Germinal center (tissue), 1 donor: Measurements from ENCODE around the gene ZNF609.
A peak's percentile ranks its signal among the peaks of the same experiment; 100 is the strongest.

ENCODE experiments used
- DNase-seq: peaks from one replicate; pipeline ENCODE4 v3.0.0; 2012; ENCODE audit warnings: mixed read lengths, low spot score

ZNF609 gene, protein sequence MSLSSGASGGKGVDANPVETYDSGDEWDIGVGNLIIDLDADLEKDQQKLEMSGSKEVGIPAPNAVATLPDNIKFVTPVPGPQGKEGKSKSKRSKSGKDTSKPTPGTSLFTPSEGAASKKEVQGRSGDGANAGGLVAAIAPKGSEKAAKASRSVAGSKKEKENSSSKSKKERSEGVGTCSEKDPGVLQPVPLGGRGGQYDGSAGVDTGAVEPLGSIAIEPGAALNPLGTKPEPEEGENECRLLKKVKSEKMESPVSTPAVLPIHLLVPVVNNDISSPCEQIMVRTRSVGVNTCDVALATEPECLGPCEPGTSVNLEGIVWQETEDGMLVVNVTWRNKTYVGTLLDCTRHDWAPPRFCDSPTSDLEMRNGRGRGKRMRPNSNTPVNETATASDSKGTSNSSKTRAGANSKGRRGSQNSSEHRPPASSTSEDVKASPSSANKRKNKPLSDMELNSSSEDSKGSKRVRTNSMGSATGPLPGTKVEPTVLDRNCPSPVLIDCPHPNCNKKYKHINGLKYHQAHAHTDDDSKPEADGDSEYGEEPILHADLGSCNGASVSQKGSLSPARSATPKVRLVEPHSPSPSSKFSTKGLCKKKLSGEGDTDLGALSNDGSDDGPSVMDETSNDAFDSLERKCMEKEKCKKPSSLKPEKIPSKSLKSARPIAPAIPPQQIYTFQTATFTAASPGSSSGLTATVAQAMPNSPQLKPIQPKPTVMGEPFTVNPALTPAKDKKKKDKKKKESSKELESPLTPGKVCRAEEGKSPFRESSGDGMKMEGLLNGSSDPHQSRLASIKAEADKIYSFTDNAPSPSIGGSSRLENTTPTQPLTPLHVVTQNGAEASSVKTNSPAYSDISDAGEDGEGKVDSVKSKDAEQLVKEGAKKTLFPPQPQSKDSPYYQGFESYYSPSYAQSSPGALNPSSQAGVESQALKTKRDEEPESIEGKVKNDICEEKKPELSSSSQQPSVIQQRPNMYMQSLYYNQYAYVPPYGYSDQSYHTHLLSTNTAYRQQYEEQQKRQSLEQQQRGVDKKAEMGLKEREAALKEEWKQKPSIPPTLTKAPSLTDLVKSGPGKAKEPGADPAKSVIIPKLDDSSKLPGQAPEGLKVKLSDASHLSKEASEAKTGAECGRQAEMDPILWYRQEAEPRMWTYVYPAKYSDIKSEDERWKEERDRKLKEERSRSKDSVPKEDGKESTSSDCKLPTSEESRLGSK (N-terminal part only)

GRCh38 chr15:64460206-64460723 lies at the start of gene ZNF609:
TSS of gene ZNF609 (plus strand) at chr15:64460578. CDS start at chr15:64499420, 38,842 bp downstream.
- peak; percentile 90 for DNase-seq

GRCh38 chr15:64412216-64412615 lies 48.2 kb upstream of the ZNF609 start:
- DNase-seq, result no peak

DNA sequence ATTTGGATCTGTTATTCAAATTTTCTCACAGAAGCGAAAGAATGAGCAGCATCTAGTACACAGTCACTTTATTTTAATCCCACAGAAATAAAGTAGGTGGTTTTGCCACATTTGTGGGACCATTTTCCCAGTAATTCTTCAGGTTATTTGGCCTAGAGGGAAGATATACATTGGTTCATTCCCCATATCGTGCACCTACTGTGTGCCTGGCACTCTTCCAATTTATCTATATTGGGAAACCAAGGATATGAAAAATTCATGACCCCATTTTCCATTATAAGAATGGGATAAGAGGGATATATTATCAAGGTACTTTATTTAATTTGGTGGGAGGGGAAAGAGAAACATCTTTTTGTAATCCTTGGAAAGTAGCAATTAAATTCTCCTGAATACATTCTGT lies 37.7 kb upstream of the ZNF609 start:
- DNase-seq, result no peak

DNA sequence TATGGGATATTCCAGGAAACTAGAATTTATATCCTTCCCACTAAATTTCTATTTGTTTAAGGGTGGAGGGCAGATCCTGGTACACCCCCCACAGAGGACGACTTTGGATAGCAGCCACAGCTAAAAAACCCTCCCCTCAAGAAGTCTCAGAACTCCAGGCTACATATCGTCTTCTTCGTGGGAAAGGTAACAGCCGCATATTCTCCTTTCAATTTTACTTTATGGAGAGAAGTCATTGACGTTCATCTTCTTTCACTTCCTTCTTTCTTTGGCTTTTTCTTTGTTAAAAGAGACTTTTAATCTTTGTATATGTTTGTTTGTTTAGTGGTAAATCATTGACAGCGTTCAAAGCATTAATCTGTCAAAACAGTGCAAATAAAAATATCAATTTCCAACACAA lies 36.4 kb upstream of the ZNF609 start:
- no peak for DNase-seq

DNA sequence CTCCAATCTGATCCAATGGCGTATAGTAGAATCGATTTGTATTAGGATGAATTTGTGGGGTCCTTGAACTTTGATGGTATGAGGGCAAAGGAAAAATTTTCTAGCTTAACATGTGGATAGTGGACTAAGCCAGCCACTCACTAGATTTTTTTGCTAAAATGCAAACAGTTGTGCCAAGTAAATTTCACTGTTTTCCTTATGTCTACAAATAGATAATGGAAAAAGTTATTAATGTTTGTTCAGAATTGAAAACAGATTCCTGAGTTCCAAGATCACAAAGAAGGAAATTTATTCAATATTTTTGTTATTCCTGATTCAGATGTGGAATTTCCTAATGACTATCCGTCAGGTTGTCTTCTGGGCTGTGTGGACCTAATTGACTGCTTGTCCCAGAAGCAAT lies 35.2 kb upstream of the ZNF609 start:
- DNase-seq, result no peak

- no peak for DNase-seq
These were observed 33.4 kb upstream of the ZNF609 start for GRCh38 chr15:64426845-64427465.

GRCh38 chr15:64429448-64429847 lies 30.9 kb upstream of the ZNF609 start:
- no peak for DNase-seq

- DNase-seq, result no peak
These were observed 30.2 kb upstream of the ZNF609 start for GRCh38 chr15:64430000-64430735.

- no peak for DNase-seq
These were observed 22.4 kb upstream of the ZNF609 start for GRCh38 chr15:64437982-64438381.

GRCh38 chr15:64438653-64439447 lies 21.5 kb upstream of the ZNF609 start:
- DNase-seq, result no peak

GRCh38 chr15:64441852-64442251 lies 18.5 kb upstream of the ZNF609 start:
- DNase-seq, result no peak

GRCh38 chr15:64443016-64443415 lies 17.4 kb upstream of the ZNF609 start:
- no peak for DNase-seq

- no peak for DNase-seq
These were observed 16.4 kb upstream of the ZNF609 start for GRCh38 chr15:64443747-64444621.

GRCh38 chr15:64444836-64445235 lies 15.5 kb upstream of the ZNF609 start:
- no peak for DNase-seq

DNA sequence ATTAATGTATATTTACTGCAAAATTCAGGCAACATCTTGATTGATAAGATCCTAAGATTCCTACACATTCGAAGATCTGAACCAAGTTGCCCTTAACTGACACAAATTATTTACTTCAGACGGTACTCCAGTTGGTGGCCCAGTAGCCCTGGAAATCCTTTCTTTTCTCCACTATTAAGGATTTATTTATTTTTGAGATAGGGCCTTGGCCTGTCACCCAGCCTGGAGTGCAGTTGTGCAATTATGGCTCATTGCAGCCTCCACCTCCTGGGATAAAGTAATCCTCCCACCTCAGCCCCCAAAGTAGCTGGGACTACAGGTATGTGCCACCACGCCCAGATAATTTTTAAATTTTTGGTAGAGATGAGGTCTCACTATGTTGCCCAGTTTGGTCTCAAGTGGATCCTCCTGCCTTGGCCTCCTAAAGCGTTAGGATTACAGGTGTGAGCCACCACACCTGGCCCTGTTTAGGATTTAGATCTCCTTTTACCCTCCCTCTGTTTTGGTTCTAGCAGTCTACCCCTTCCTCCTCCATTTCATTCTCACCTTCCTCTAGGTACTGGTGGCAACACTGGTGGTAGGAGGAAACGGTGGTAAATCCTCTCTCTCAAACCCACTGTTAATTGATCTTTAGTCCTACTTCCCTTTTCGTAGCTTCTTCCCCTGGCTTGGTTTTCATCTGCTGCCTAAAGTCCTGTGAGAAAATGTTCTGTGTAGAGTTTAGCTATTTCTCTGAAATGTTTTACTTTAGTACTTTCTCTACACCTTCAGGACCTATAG lies 12.7 kb upstream of the ZNF609 start:
- no peak for DNase-seq

- DNase-seq, result no peak
These were observed 7.2 kb upstream of the ZNF609 start for GRCh38 chr15:64452988-64453688.

DNA sequence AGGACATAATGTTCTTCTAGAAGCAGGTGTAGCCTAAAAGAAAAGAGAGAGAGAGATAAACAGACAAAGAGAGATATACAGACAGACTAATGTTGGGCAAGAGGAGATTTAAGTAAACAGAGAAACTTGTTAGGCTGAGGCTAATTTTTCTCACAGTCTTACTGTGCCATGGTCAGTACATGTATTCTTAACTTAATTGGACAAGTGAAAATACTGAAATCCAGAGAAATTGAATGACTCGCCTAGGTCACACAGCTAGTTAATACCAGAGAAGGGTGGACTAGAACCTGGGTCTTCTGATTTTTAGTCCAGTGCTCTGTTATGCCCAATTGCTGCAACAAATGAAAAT lies 6.7 kb upstream of the ZNF609 start:
- no peak for DNase-seq

DNA sequence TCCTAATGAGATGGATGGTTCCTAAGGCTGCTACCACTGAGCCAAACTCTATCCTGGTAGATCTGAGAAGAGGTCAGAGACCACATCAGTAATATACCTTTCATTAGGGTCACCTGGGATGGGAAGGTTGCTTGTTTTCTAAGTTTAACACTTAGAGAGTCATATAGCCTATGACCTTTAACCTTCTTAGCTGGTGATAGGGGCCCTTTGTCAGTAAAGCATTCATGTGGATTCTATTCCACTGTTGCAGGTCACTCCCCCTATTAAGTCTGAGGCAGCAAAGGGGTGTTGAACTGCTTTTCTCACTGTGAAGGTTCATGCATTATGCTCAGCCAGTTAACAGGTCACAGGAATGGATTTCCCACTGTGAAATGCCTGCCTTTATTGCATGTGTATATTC lies 6.1 kb upstream of the ZNF609 start:
- DNase-seq, result no peak
